ENCODE measurements around the gene KCP. TPM values are rescaled to one million over a fixed set of nuclear protein-coding genes. Genes with fewer than 3 reads are reported as not detected.

KCP gene
- total RNA-seq, 1 experiment from 2014 or later = 1.6 TPM

GRCh38 chr7:128954830-128955802 lies 44.6 kb upstream of the KCP start (continued):
- TF ChIP-seq, protein P1, sequence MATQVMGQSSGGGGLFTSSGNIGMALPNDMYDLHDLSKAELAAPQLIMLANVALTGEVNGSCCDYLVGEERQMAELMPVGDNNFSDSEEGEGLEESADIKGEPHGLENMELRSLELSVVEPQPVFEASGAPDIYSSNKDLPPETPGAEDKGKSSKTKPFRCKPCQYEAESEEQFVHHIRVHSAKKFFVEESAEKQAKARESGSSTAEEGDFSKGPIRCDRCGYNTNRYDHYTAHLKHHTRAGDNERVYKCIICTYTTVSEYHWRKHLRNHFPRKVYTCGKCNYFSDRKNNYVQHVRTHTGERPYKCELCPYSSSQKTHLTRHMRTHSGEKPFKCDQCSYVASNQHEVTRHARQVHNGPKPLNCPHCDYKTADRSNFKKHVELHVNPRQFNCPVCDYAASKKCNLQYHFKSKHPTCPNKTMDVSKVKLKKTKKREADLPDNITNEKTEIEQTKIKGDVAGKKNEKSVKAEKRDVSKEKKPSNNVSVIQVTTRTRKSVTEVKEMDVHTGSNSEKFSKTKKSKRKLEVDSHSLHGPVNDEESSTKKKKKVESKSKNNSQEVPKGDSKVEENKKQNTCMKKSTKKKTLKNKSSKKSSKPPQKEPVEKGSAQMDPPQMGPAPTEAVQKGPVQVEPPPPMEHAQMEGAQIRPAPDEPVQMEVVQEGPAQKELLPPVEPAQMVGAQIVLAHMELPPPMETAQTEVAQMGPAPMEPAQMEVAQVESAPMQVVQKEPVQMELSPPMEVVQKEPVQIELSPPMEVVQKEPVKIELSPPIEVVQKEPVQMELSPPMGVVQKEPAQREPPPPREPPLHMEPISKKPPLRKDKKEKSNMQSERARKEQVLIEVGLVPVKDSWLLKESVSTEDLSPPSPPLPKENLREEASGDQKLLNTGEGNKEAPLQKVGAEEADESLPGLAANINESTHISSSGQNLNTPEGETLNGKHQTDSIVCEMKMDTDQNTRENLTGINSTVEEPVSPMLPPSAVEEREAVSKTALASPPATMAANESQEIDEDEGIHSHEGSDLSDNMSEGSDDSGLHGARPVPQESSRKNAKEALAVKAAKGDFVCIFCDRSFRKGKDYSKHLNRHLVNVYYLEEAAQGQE (IDR thresholded peaks at IDR 0.05; ENCODE audit: low read depth) = no peak
- TF ChIP-seq ZFX (IDR thresholded peaks at IDR 0.05) (no peak), FOSL1 (IDR thresholded peaks at IDR 0.05; ENCODE audit: low read depth) (no peak), MAX (IDR thresholded peaks at IDR 0.05) (no peak)

DNA sequence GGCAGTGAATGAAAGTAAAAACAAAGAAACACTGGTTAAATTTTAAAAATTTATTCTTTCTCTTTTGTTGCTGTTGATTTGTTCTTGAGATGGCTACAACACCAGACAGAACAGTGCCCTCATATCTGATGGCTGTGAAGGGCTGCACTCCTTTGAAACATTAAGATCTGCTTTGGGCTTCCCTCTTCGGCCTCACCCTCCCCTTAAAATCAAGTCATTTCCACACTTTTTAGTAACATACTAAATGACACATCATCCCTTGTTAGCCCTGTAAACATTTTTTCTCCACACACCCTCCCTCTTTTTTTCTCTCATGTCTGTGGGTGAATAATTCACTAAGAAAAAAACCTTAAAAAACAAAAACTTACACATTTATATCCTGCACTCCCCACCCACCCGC lies 43.6 kb upstream of the KCP start:
- no peak overlapping the region for H2AFZ ChIP-seq (ENCODE audit: low read depth, low read length, poor library complexity, severe bottlenecking)
- DNase-seq (ENCODE audit: low read depth, low spot score) (no peak), ATAC-seq (no peak)
- no peaks in the 10 kb centered on the region for H4K20me1 ChIP-seq (ENCODE audit: insufficient read depth)
- TF ChIP-seq SIN3A (IDR thresholded peaks at IDR 0.05; ENCODE audit: low read depth) = no peak
- no peak for TF ChIP-seq EGR1 (IDR thresholded peaks at IDR 0.05; ENCODE audit: low read depth)
- no peak for TF ChIP-seq CBX3 (IDR thresholded peaks at IDR 0.05; ENCODE audit: low read depth)
- no peak for TF ChIP-seq CTCF (IDR thresholded peaks at IDR 0.05 in 2 of 3, conservative IDR thresholded peaks at IDR 0.05 in 1 of 3; ENCODE audit: borderline replicate concordance in 1 of 3, insufficient read depth in 1 of 3, low read depth in 2 of 3, low read length in 2 of 3)
- TF ChIP-seq MAX (IDR thresholded peaks at IDR 0.05) = no peak
- no peaks in the 10 kb centered on the region for H3K79me2 ChIP-seq (ENCODE audit: insufficient read depth, low read length)
- no peaks in the 10 kb centered on the region for H3K27me3 ChIP-seq (ENCODE audit: insufficient read depth, low read length)
- no peak overlapping the region for H3K9ac ChIP-seq (ENCODE audit: low read length)
- RAD21 ChIA-PET (ENCODE audit: low non-redundant PET in 1 of 2, low total read pairs in 2 of 2, uncharacterized antibody in 2 of 2, unreplicated experiment in 2 of 2) = no interaction called here
- peaks cover 28 to 48% of the 10 kb centered on the region in 2 experiments; a peak in 3 of 4 replicates for H3K36me3 ChIP-seq (ENCODE audit: control insufficient read depth in 1 of 2, insufficient read depth in 2 of 2, low read length in 2 of 2)
- no peaks in the 10 kb centered on the region for H3K4me1 ChIP-seq (ENCODE audit: control insufficient read depth in 1 of 2, insufficient read depth in 2 of 2, low read length in 2 of 2)
- no TSS peak for BruUV-seq (replicated peaks)
- no peaks in the 10 kb centered on the region for H3K9me3 ChIP-seq (ENCODE audit: control insufficient read depth in 1 of 2, insufficient read depth in 1 of 2, low read depth in 1 of 2, low read length in 2 of 2)
- H3K4me3 ChIP-seq (replicated peaks in 1 of 2; ENCODE audit: low read depth in 1 of 2, low read length in 2 of 2) = no peak overlapping the region
- no peak overlapping the region for H3K4me2 ChIP-seq (ENCODE audit: low read length)
- no peaks in the 10 kb centered on the region for H3K9me2 ChIP-seq (ENCODE audit: insufficient read depth)
- CTCF ChIA-PET = no interaction called here
- intact Hi-C loops (cut with micrococcal nuclease) = no loop called here
- POLR2A ChIA-PET = no interaction called here
- no peak overlapping the region for H3K27ac ChIP-seq (ENCODE audit: low read depth, low read length)

Measured in HCT116 (cell line).